Peyer's patch (tissue), 4 donors: ENCODE results near the gene PDZD2. TPM values are rescaled to one million over a fixed set of nuclear protein-coding genes. Genes with fewer than 3 reads are reported as not detected.

ENCODE experiments used
- DNase-seq, 3 donors: peaks; one replicate each; pipeline ENCODE4 v3.0.0-alpha.2; 2017 to 2019
- H3K27ac ChIP-seq, 4 donors: fragments of 200-600 bp; sonication (generic); one replicate each; pipeline ENCODE4 v1.5.1; 2016 to 2019
- H3K27me3 ChIP-seq, 2 donors: fragments of 200-600 bp; sonication (generic); one replicate each; pipeline ENCODE4 v1.5.1; 2019
- H3K36me3 ChIP-seq, 3 donors: fragments of 200-600 bp; sonication (generic); one replicate each; pipeline ENCODE4 v1.5.1; 2016 to 2019
- H3K4me1 ChIP-seq, 4 donors: fragments of 200-600 bp; sonication (generic); one replicate each; pipeline ENCODE4 v1.5.1; 2016 to 2019
- H3K4me3 ChIP-seq, 4 donors: fragments of 200-600 bp; sonication (generic); 1 replicate in 3 of 4; 2 replicates in 1 of 4; pipeline ENCODE4 v1.5.1; 2016 to 2019; ENCODE audit warnings: mild to moderate bottlenecking in 1 of 4
- H3K9me3 ChIP-seq, 4 donors: fragments of 200-600 bp; sonication (generic); one replicate each; pipeline ENCODE4 v1.5.1; 2016 to 2019; ENCODE audit warnings: mild to moderate bottlenecking in 1 of 4
- POLR2A ChIP-seq, 2 donors: fragments of 450-650 bp; IDR thresholded peaks; one replicate each; pipeline ENCODE4 v1.5.1; 2017; ENCODE audit warnings: antibody characterized with exemption in 2 of 2, mild to moderate bottlenecking in 2 of 2, moderate library complexity in 2 of 2
- total RNA-seq, 4 donors: library from RNA; depleted of rRNA; stranded (reverse); fragments of >200 nt; gene quantifications; one replicate each; pipeline ENCODE4 v1.1.0, GENCODE V29; 2016
- TF ChIP-seq, protein P1 (sequence below), 6 experiments: fragments of 450-650 bp in 4 of 6; fragments of 200-600 bp in 2 of 6; sonication (generic) in 1 of 6; IDR thresholded peaks; one replicate each; pipeline ENCODE4 v1.5.1; 2017 to 2019; ENCODE audit warnings: antibody characterized with exemption in 6 of 6, mild to moderate bottlenecking in 3 of 6, moderate library complexity in 1 of 6

The PDZD2 gene
- total RNA-seq, 4 donors from 2014 or later, result 0.53 to 7.4 (median 3.0) TPM

DNA sequence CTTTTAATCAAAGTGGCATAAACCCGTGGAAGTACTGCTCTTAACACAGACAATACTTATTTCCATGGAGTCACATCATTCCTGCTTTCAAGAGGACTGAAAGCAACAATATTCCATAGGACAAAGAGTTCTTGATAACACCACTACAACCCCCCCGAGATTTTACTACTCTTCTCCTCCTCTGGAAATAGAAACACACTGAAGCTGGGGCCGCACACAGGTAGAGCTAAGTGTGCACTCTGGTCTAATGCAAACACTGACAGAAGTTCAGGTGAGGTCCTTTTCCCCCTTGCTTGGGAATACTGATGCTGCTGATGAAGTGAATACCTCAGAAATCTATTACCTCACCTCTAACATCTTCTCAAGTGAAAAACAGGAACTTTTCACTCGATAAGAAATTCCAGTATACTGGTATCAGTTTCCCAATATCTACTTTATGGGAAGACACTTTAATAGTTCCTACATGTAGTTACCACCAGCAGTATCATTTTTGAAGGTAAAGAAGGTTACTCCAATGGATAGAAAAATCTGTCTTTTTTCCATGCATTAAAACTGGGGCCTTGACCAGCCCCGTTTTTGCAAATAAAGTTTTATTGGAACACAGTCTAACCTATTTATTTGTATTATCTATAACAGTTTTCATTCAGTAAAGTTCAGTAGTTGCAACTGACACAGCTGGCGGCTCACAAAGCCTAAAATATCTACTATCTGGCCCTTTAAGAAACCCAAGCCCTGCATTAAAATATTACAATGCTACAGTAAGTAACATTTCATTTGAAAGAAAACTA, 485.2 kb downstream of the PDZD2 start:
- no peak for DNase-seq
- Histone ChIP-seq H3K4me3 (no peak overlapping the region), H3K27ac (no peak overlapping the region), H3K9me3 (no peaks in the 10 kb centered on the region), H3K36me3 (peaks cover 0 to 50% (median 0%) of the 10 kb centered on the region in 3 donors), H3K4me1 (no peaks in the 10 kb centered on the region), H3K27me3 (no peaks in the 10 kb centered on the region)
- no peak for TF ChIP-seq POLR2A (IDR thresholded peaks at IDR 0.05)
- TF ChIP-seq, protein P1, sequence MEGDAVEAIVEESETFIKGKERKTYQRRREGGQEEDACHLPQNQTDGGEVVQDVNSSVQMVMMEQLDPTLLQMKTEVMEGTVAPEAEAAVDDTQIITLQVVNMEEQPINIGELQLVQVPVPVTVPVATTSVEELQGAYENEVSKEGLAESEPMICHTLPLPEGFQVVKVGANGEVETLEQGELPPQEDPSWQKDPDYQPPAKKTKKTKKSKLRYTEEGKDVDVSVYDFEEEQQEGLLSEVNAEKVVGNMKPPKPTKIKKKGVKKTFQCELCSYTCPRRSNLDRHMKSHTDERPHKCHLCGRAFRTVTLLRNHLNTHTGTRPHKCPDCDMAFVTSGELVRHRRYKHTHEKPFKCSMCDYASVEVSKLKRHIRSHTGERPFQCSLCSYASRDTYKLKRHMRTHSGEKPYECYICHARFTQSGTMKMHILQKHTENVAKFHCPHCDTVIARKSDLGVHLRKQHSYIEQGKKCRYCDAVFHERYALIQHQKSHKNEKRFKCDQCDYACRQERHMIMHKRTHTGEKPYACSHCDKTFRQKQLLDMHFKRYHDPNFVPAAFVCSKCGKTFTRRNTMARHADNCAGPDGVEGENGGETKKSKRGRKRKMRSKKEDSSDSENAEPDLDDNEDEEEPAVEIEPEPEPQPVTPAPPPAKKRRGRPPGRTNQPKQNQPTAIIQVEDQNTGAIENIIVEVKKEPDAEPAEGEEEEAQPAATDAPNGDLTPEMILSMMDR (IDR thresholded peaks at IDR 0.05), result no peak

DNA sequence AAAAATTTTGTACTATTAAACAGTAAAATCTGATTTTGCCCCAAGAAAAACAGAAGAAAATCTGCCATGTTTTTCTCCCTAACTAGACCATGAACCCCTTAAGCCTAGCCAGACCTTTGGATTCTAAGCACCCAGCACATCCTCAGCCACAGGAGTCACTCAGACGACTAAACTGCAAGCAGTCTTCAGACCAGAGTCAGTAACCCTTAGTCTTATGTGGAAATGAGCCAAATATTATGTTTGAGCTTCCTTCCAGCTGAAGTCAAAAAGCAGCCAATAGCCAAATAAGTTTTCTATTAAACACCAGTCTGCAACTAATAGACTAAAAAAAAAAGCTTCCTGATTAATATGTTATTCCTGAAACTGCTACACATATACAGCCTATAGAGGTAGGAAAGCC, 487.8 kb downstream of the PDZD2 start:
- TF ChIP-seq, protein P1 (IDR thresholded peaks at IDR 0.05), result no peak
- TF ChIP-seq POLR2A (IDR thresholded peaks at IDR 0.05), result no peak
- Histone ChIP-seq H3K4me1 (no peaks in the 10 kb centered on the region), H3K36me3 (peaks cover 0 to 35% (median 0%) of the 10 kb centered on the region in 3 donors), H3K27me3 (no peaks in the 10 kb centered on the region), H3K9me3 (no peaks in the 10 kb centered on the region), H3K4me3 (no peak overlapping the region), H3K27ac (no peak overlapping the region)
- DNase-seq, result no peak

- no peak for TF ChIP-seq POLR2A (IDR thresholded peaks at IDR 0.05)
- TF ChIP-seq, protein P1 (IDR thresholded peaks at IDR 0.05), result no peak
- no peaks in the 10 kb centered on the region for H3K4me1 ChIP-seq
- no peaks in the 10 kb centered on the region for H3K27me3 ChIP-seq
- no peak overlapping the region for H3K27ac ChIP-seq
- H3K9me3 ChIP-seq, result no peaks in the 10 kb centered on the region
- DNase-seq, result no peak
- no peak overlapping the region for H3K4me3 ChIP-seq
- peaks cover 0 to 32% (median 0%) of the 10 kb centered on the region in 3 donors for H3K36me3 ChIP-seq
These were observed 488.8 kb downstream of the PDZD2 start for GRCh38 chr5:32127711-32128110.

- no peaks in the 10 kb centered on the region for H3K4me1 ChIP-seq
- TF ChIP-seq POLR2A (IDR thresholded peaks at IDR 0.05), result no peak
- TF ChIP-seq, protein P1 (IDR thresholded peaks at IDR 0.05), result no peak
- H3K27ac ChIP-seq, result peak overlapping the region in 1 of 4 donors; percentile 15
These were observed 490.2 kb downstream of the PDZD2 start for GRCh38 chr5:32129074-32129598.

GRCh38 chr5:32130865-32131264, 491.9 kb downstream of the PDZD2 start:
- Histone ChIP-seq H3K27me3 (no peaks in the 10 kb centered on the region), H3K9me3 (no peaks in the 10 kb centered on the region), H3K36me3 (peaks cover 0 to 39% (median 0%) of the 10 kb centered on the region in 3 donors), H3K4me3 (no peak overlapping the region), H3K4me1 (no peaks in the 10 kb centered on the region), H3K27ac (no peak overlapping the region)
- no peak for DNase-seq
- no peak for TF ChIP-seq POLR2A (IDR thresholded peaks at IDR 0.05)
- TF ChIP-seq, protein P1 (IDR thresholded peaks at IDR 0.05), result no peak

More at GRCh38 chr5:32129074-32129598, 490.2 kb downstream of the PDZD2 start:
- Histone ChIP-seq H3K36me3 (peaks cover 0 to 29% (median 0%) of the 10 kb centered on the region in 3 donors), H3K27me3 (no peaks in the 10 kb centered on the region), H3K4me3 (no peak overlapping the region), H3K9me3 (no peaks in the 10 kb centered on the region)
- DNase-seq, result no peak
